Mammary microvascular endothelial cell (primary cell): ENCODE measurements around the gene STARD5. TPM values are rescaled to one million over a fixed set of nuclear protein-coding genes. Genes with fewer than 3 reads are reported as not detected.

ENCODE experiments used
- total RNA-seq: library from RNA; depleted of rRNA; stranded (reverse); fragments of >200 nt; gene quantifications from 2 replicates; pipeline ENCODE4 v1.2.3, GENCODE V29; 2015

The STARD5 gene
- total RNA-seq: 2.5 and 2.9 TPM in 2 replicates

DNA sequence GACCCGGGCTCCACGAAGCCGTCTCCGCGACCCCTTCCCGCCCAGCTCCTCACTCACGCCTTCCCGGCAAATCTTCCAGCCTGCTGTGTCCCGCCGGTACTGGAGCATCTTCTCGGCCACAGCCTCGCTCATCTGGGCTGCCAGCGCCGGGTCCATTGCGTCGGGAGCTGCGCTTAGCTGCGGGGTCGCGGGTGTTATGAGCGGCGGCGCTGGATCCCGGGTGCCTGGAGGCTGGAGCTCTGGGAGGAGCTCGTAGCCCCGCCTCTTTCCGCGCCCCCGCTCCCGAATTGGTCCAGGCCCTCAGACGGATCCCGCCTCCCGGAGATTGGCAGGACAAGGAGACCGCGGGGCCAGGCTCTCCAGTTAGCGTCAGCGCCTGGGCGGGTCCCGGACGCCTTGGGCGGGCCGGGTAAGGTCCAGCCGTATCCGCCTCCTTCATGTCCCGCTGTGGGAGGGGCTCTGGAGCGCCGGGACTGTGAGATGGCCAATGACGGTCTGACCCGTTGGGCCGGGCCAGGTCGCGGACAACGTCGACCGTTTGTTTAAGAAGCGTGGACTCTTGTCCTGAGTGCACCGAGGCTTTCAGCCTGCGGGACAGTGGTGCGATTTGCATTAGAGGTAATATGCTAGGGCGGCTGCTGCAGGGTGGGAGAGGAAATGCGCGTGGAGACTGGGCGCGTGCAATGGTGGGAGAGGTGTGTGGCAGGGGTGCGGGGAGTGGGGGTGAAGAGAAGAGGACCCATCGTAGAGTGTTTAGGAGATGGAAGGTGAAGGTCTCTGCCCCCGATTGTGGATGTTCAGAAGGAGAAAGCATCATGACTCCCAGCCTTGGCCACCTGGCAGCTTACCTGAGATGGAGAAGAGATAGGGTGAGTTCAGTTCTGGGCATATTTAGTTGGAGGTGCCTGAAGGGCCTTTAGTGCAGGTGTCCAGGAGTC is at the start of gene STARD5:
TSS of gene STARD5 (minus strand) at position 198 of the 938 bp plus-strand sequence. CDS start at position 156, 42 bp downstream.

Other genes with a start within 250 kb of the STARD5 start
- 1.8 and 2.0 TPM in 2 replicates for gene CFAP161, start 189.9 kb downstream of the STARD5 start, total RNA-seq
- 1.3 and 2.1 TPM in 2 replicates for gene IL16, start 127.3 kb downstream of the STARD5 start, total RNA-seq
- not detected in 2 replicates for gene TMC3, start 50.1 kb upstream of the STARD5 start, total RNA-seq